Measurements from ENCODE around the gene STAP2.

Gene STAP2

DNA sequence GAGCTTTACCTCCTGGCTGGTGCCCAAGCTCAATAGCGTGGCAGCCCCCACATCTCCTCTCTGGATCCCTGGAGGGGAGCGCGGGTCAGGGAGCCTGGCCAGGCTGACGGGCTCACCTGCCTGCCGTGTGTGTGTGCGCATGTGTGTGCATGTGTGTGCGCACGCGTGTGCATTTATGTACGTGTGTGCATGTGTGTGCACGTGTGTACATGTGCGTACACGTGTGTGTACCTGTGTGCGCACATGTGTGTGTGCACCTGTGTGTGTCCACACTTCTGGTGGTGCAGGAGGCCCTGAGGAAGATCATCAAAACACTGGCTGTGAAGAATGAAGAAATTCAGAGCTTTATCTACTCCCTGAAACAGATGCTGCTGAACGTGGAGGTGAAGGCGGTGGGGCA, 33.0 kb downstream of the STAP2 start:
- H3K4me3 ChIP-seq (ENCODE audit: low read depth, low read length): no peak overlapping the region
- TF ChIP-seq, protein P1, sequence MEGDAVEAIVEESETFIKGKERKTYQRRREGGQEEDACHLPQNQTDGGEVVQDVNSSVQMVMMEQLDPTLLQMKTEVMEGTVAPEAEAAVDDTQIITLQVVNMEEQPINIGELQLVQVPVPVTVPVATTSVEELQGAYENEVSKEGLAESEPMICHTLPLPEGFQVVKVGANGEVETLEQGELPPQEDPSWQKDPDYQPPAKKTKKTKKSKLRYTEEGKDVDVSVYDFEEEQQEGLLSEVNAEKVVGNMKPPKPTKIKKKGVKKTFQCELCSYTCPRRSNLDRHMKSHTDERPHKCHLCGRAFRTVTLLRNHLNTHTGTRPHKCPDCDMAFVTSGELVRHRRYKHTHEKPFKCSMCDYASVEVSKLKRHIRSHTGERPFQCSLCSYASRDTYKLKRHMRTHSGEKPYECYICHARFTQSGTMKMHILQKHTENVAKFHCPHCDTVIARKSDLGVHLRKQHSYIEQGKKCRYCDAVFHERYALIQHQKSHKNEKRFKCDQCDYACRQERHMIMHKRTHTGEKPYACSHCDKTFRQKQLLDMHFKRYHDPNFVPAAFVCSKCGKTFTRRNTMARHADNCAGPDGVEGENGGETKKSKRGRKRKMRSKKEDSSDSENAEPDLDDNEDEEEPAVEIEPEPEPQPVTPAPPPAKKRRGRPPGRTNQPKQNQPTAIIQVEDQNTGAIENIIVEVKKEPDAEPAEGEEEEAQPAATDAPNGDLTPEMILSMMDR (IDR thresholded peaks at IDR 0.05; ENCODE audit: low read depth, low read length): no peak
- no peak for DNase-seq (ENCODE audit: low read depth, low spot score)
- in situ Hi-C loops (cut with HindIII; ENCODE audit: low sequenced_read_pairs): no loop called here

DNA sequence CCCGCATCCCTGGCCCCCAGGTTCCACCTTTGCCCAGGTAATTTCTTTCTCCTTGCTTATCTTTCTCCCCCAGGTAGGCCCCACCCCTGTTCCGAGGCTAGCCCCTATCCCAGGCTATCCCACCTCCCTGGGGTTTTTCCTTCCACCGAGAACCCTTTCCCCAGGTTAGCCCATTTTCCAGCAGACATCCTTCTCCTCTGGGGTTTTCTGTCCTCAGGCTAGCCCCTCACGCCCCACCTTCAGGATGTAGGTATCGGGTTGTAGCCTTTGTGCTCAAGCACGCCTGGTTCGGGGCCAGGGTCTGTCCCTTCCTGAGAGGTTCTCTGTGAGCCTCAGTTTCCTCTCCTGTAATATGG, 33.4 kb downstream of the STAP2 start:
- peak overlapping the region; percentile 47 for H3K4me3 ChIP-seq (ENCODE audit: low read depth, low read length)
- TF ChIP-seq, protein P1 (IDR thresholded peaks at IDR 0.05; ENCODE audit: low read depth, low read length): no peak
- in situ Hi-C loops (cut with HindIII; ENCODE audit: low sequenced_read_pairs): no loop called here
- DNase-seq (ENCODE audit: low read depth, low spot score): no peak

DNA sequence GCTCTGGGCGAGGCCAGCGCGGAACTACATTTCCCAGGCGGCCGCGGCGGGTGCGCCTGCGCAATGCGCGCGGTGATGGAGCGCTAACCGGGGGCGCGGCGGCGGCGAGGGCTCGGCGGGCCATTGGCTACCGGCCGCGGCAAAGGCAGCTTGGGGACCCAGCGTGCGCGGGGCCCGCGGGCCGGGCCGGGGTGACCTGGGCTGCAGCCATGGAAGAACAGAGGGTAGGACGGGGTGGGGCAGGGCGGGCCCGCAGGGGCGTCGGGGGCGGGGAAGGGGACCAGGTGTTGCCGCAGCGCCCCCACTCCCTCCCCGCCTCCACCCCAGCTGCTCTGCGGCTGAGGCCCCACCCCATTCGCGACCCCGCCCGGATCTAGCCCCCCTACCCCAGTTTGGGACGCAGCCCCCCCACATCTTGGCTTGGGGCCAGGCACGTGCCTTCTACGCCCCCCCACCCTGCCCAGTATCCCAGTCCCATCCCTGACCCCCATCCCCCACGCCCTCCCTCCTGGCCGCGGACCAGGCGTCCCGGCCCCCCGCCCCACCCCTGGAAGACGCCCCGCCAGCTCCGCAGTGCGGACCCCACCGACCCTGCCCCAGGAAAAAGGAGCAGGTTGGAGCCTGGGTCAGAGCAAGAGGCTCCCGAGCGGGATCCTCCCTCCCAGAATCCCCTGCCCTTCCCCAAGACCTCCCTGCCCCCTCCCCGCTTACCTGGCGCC, 33.9 kb downstream of the STAP2 start, which contains the start of gene FSD1:
TSS of gene FSD1 (plus strand) at position 61 of the 719 bp plus-strand sequence. CDS start at position 210, 149 bp downstream.
- DNase-seq (ENCODE audit: low read depth, low spot score): peak; percentile 42
- in situ Hi-C loops (cut with HindIII; ENCODE audit: low sequenced_read_pairs): no loop called here
- TF ChIP-seq, protein P1 (IDR thresholded peaks at IDR 0.05; ENCODE audit: low read depth, low read length): no peak
- peak within 1 kb of the TSS; percentile 47 for H3K4me3 ChIP-seq (ENCODE audit: low read depth, low read length)

DNA sequence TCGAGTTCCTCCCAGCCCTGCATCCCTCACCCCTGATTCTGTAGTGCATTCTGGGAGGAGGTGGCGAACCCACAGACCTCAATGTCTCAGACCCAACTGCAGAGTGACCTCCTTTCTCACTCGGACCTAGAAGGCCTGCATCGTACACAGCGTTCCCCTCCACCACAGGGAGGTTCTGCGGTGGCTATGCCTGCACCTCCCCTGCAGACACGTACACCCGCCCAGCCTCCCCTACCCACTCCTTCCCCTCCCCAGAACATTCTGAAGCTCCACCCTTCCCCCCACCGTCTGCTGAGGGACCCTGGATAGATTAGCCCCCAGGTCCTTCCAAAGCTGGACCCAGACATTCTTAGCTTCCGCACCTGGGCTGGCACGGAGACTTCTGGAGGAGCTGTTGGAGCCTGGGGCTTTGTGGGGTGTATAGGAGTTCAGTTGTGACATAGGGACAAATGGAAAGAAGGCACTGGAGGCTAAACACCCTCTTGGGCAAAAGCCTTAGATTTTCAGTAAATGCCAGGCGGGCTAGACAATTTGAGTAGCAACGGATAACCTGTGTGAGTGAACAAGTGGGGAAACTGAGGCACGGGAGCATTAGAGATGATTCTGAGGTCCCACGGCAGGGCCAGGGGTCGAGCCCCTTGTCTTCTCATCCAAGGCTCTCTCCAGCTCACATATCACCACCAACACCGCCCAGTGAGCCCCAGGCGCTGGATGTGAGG, 34.6 kb downstream of the STAP2 start:
- DNase-seq (ENCODE audit: low read depth, low spot score): no peak
- TF ChIP-seq, protein P1 (IDR thresholded peaks at IDR 0.05; ENCODE audit: low read depth, low read length): no peak
- H3K4me3 ChIP-seq (ENCODE audit: low read depth, low read length): peak overlapping the region; percentile 47
- in situ Hi-C loops (cut with HindIII; ENCODE audit: low sequenced_read_pairs): no loop called here

DNA sequence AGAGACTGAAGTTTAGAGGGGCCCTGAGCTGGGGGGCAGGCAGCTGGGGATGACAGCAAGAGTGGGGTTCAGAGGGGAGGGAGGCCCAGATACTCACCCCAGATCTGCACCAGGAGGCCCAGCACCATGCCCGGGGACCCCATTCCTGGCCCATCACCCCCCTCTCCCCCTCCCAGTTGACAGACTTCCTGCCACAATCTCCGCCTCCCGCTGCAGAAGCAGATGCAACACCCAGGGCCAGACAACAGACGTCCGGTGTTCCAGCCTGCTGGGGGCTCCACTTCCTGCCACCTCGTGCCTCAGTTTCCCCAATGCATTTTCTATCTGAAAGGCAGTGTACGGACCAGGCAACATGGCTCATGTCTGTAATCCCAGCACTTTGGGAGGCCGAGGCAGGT, 36.4 kb downstream of the STAP2 start, which contains the start of gene TMIGD2:
TSS of gene TMIGD2 (minus strand) at position 147 of the 398 bp plus-strand sequence. CDS start at position 143, 4 bp downstream.
- in situ Hi-C loops (cut with HindIII; ENCODE audit: low sequenced_read_pairs): no loop called here
- no peak within 1 kb of the TSS for H3K4me3 ChIP-seq (ENCODE audit: low read depth, low read length)
- no peak for DNase-seq (ENCODE audit: low read depth, low spot score)
- TF ChIP-seq, protein P1 (IDR thresholded peaks at IDR 0.05; ENCODE audit: low read depth, low read length): no peak

DNA sequence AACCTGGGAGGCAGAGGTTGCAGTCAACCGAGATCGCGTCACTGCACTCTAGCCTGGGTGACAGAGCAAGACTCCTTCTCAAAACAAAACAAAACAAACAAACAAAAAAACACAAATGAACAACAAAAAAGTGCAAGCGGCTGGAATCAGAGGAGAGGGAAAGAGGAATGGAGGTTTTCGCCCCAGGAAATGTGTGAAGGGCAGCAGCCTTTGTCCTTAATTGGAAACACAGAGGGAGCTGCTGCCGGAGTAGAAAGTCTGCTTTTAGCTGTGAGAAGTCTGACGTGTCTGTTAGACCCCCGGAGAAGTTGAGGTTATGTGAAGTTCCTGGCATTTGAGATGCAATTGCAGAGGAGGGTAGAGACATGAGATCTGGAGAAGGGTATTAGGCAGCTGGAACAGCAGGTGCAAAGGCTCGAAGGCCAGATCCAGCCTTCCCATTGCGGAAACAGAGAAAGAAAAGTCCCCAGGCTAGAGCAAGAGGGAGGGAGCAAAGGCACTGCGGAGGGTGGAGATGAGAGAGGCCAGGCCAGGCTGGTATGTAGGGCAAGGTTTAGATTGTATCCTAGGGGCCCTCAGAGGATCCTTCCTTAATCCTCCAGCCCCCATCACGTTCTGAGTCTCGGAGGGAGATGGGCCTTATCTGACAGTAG, 36.9 kb downstream of the STAP2 start:
- no peak for DNase-seq (ENCODE audit: low read depth, low spot score)
- no peak overlapping the region for H3K4me3 ChIP-seq (ENCODE audit: low read depth, low read length)
- TF ChIP-seq, protein P1 (IDR thresholded peaks at IDR 0.05; ENCODE audit: low read depth, low read length): no peak
- in situ Hi-C loops (cut with HindIII; ENCODE audit: low sequenced_read_pairs): no loop called here
